Loucy (cell line): ENCODE results near the gene GAS2L1.

Source experiments
- EZH2phosphoT487 ChIP-seq: fragments of 200-600 bp; IDR thresholded peaks from 2 replicates; pipeline ENCODE4 v1.6.1; 2018; ENCODE audit warnings: antibody characterized with exemption, mild to moderate bottlenecking, moderate library complexity, borderline replicate concordance
- TF ChIP-seq, protein P1 (sequence below): fragments of 200-600 bp; sonication (generic); conservative IDR thresholded peaks from 2 replicates; pipeline ENCODE4 v1.5.1; 2014; ENCODE audit warnings: mild to moderate bottlenecking, antibody characterized with exemption, low read length

DNA sequence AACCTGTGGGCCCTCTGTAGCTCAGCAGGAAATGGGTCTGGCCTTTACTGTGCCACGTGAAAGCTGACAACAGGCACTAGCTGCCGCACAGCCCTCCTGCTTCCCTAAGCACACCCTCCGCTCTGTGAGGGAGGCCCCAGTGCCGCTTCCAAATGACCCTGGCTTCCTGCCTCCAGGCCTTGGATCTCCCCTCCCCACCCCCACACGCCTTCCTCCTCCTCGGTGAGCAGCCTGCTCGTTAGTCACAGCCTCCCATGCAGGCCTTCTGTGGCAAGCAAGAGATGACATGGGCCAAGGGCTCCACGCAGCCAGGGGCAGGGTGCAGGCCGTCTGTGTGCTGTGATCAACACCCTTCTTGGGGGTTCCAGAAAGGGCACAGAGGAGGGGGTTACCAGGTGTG, 24.3 kb downstream of the GAS2L1 start:
- TF ChIP-seq, protein P1, sequence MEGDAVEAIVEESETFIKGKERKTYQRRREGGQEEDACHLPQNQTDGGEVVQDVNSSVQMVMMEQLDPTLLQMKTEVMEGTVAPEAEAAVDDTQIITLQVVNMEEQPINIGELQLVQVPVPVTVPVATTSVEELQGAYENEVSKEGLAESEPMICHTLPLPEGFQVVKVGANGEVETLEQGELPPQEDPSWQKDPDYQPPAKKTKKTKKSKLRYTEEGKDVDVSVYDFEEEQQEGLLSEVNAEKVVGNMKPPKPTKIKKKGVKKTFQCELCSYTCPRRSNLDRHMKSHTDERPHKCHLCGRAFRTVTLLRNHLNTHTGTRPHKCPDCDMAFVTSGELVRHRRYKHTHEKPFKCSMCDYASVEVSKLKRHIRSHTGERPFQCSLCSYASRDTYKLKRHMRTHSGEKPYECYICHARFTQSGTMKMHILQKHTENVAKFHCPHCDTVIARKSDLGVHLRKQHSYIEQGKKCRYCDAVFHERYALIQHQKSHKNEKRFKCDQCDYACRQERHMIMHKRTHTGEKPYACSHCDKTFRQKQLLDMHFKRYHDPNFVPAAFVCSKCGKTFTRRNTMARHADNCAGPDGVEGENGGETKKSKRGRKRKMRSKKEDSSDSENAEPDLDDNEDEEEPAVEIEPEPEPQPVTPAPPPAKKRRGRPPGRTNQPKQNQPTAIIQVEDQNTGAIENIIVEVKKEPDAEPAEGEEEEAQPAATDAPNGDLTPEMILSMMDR, result no peak
- TF ChIP-seq EZH2phosphoT487, result no peak
